Mesenteric fat pad (tissue), 1 donor: ENCODE measurements around the gene ZFAND2B. TPM values are rescaled to one million over a fixed set of nuclear protein-coding genes. Genes with fewer than 3 reads are reported as not detected.
"Not testable (repeated sequence)": the region's sequence is repeated elsewhere in the genome, so short reads cannot be mapped to it uniquely, and the experiment has no call there.

Experiments used
- DNase-seq: peaks from one replicate; pipeline ENCODE4 v3.0.0-alpha.2; 2020; ENCODE audit warnings: low spot score
- total RNA-seq: library from RNA; stranded (reverse); fragmentation: NEBNext Ultra II Directional; extraction: Animal tissue kit (Norgen Biotek cat#: 25700); gene quantifications from one replicate; pipeline ENCODE4 v1.2.1, GENCODE V29; 2021
- donor health status: DM: yes; HTN: yes; CAD: no.

Gene ZFAND2B
- total RNA-seq, 1 donor from 2014 or later = 31.3 TPM

- no peak for DNase-seq
Observed at GRCh38 chr2:219249203-219249980, 42.8 kb downstream of the ZFAND2B start.

GRCh38 chr2:219250049-219250781 lies 43.6 kb downstream of the ZFAND2B start:
- DNase-seq = no peak

DNA sequence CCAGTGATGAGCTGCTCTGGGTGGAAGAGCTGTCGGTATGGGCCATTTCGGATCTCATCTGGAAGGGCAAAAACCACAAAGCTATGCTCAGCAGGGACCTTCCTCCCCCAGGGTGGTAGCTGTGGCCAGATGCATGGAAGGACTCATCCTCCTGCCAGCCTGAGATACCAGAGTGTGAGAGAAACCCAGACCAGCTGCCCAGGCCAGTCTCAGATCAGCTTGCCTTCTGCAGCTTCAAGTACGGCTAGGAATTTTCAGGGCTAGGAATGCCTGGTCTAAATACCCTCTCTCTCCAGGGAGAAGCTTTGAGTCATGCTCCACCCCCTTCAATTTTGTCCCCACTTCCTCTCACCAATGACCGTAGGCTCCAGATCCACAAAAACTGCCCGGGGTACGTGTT lies 45.1 kb downstream of the ZFAND2B start:
- no peak for DNase-seq

GRCh38 chr2:219252084-219252483 lies 45.5 kb downstream of the ZFAND2B start:
- no peak for DNase-seq

DNA sequence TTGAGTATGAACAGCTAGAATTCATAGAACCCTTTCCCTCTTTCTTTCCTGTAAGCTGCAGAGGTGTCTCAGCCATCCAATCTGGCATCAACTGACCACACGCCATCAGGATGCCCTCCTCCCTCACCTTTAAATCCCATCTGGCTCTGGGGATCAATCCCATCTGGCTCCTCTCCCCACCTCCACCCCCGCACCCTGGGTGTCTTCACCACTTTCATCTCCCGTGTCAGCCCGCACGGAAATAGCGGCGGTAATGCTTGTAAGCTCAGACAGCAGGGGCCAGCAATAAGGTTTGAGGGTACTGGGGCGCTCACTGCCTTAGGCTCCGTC lies 46.0 kb downstream of the ZFAND2B start:
- no peak for DNase-seq

DNA sequence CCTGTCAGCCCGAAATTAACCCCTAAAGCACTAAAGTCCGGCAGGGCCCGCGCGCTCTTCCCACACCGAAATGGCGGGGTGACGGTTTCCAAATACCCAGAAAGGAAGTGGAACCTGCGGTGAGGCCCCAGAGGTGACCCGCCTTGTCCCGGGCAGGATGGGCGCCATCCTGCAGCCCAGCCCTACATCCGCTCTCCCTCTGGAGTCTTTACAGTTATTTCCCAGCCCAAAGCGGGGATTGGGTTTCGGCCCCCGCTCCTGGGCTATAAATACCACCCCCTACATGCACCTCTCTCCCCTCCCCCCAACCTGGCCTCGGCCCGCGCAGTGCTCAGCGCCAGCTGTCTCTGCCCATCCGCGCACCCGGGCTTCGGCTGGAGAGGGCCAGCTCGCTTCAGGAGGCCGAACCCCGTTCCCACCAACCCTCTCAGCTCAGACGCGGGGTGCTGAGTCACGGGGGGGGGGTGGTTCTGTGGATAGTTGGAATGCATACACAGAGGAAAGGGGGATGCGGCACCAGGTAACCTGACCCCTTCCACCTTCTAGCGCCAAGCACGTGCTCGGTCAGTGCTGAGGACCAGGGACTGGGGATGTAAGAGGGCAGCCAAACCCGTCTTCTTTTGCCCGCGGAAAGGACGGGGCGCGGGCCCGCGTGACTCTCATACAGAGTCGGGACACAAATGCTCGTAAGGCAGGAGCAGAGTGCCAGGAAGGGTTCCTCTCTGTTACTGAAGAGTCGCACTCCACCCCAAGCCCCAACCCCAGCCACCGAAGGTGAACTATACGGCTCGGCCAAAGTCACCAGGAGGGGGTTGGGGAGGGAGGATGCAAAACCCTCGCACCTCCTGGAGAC lies 46.5 kb downstream of the ZFAND2B start, which contains the start of gene TUBA4B:
TUBA4B (plus strand) TSS at position 344 of the 853 bp plus-strand sequence; CDS start at position 509, 165 bp downstream.
- DNase-seq = no peak

DNA sequence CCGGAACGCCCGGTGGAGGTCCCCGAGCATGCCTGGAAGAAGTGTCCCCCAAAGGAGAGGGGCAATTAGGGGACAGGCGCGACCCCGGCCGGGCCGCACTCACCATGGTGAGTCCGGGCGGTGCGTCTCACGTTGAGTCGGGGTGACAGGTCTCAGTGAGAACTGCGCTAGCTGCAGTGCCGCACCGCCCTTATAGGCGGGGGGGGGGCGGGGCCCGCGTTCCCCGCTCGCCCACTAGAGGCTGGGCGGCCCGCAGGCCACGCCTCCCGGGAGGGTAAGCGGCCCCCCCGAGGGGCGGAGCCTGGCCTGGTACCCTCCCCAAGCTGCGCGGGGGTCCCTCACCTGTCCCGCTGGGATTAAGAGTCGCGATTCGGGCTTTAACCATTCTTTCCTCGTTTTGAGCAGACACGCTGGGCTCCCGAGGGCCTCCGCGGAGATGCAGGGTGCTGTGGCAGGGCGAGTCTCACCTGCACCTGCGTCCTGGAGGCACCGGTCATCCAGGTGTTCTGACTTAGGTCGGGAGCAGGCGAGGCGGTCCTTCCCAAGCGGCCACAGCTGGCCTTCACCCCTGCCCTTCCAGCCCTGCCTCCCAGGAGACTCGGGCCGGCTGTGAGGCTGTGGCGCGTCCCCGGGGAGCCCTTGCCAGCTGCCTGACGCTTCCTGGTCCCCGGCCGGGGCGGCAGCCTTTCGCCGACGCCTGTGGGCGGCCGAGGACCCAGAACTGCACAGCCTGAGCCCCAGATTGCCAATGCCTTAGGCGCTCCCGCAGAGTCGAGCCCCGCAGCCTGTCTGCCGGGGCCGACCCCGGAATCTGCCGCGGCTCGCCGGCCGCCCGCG lies 47.4 kb downstream of the ZFAND2B start, which contains the start of gene TUBA4A:
TUBA4A (minus strand) TSS at position 166 of the 837 bp plus-strand sequence; CDS start at position 106, 60 bp downstream.
- DNase-seq = peak; percentile 95

DNA sequence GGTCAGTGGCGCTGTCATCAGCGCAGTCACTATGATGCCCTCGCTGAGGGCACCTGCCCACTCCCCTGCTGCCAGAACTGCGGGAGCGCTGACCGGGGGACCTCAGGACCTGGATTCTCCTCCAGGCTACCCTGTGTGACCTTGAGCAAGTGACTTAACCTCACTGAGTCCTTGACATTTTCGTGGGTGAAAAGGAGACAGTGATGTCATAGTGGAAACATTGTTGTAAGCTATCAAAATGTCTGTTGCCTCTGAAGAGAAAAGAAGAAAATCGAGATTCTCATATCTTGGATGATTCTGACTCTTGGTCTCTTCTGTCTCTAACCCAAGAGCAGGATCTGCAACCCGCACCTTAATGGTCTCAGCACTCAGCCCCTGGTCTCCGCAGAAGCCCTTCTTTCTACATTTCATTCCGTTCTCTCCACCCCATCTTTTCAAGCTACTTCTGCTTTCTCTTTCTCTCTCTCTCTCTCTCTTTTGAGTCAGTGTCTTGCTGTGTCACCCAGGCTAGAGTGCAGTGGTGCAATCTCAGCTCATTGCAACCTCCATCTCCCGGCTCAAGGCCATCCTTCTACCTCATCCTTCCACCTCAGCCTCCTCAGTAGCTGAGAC lies 48.1 kb downstream of the ZFAND2B start:
- no peak for DNase-seq

DNA sequence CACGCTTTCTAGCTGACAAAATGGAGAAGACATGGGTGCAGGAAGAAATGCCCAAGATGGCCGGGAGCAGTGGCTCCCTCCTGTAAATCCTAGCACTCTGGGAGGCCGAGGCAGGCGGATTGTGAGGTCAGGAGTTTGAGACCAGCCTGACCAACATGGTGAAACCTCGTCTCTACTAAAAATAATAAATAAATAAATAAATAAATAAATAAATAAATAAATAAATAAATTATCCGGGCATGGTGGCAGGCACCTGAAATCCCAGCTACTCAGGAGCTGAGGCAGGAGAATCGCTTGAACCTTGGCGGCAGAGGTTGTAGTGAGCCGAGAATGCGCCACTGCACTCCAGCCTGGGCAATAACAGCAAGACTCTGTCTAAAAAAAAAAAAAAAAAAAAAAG lies 52.4 kb downstream of the ZFAND2B start:
- DNase-seq = not testable (repeated sequence)

Other genes with a start within 250 kb of the ZFAND2B start
- not detected for gene CDK5R2, start 247.1 kb upstream of the ZFAND2B start, total RNA-seq
- not detected for gene FEV, start 221.6 kb upstream of the ZFAND2B start, total RNA-seq
- gene CRYBA2, start 213.4 kb upstream of the ZFAND2B start, total RNA-seq = not detected
- gene CFAP65, start 165.3 kb upstream of the ZFAND2B start, total RNA-seq = not detected
- gene IHH, start 145.9 kb upstream of the ZFAND2B start, total RNA-seq = 0.26 TPM
- gene NHEJ1, start 46.0 kb upstream of the ZFAND2B start, total RNA-seq = 13.8 TPM
- 0.93 TPM for gene SLC23A3, start 36.8 kb upstream of the ZFAND2B start, total RNA-seq
- gene CNPPD1, start 29.9 kb upstream of the ZFAND2B start, total RNA-seq = 82.8 TPM
- gene RETREG2, start 28.5 kb upstream of the ZFAND2B start, total RNA-seq = 68.1 TPM
- 36.5 TPM for gene ABCB6, start 12.2 kb downstream of the ZFAND2B start, total RNA-seq
- gene ATG9A, start 22.9 kb downstream of the ZFAND2B start, total RNA-seq = 59.0 TPM
- gene ANKZF1, start 23.0 kb downstream of the ZFAND2B start, total RNA-seq = 15.9 TPM
- 13.5 TPM for gene GLB1L, start 38.7 kb downstream of the ZFAND2B start, total RNA-seq
- 16.1 TPM for gene STK16, start 38.7 kb downstream of the ZFAND2B start, total RNA-seq
- gene TUBA4B, start 46.5 kb downstream of the ZFAND2B start, total RNA-seq = not detected
- gene TUBA4A, start 47.1 kb downstream of the ZFAND2B start, total RNA-seq = 21.7 TPM
- 67.5 TPM for gene DNAJB2, start 72.6 kb downstream of the ZFAND2B start, total RNA-seq
- gene PTPRN, start 102.6 kb downstream of the ZFAND2B start, total RNA-seq = not detected
- gene RESP18, start 126.0 kb downstream of the ZFAND2B start, total RNA-seq = not detected
- 78.6 TPM for gene DNPEP, start 181.1 kb downstream of the ZFAND2B start, total RNA-seq
- gene DES, start 211.6 kb downstream of the ZFAND2B start, total RNA-seq = 62.5 TPM
- gene SPEG, start 228.1 kb downstream of the ZFAND2B start, total RNA-seq = 4.7 TPM